ENCODE measurements around the gene GTF2H1. TPM values are rescaled to one million over a fixed set of nuclear protein-coding genes. Genes with fewer than 3 reads are reported as not detected.

GTF2H1 gene
- 37.9 TPM for polyA plus RNA-seq (2013, experiment 1 of 2)
- polyA plus RNA-seq (2013, experiment 2 of 2) = 39.5 TPM

- no peaks in the 10 kb centered on the region for H3K9me3 ChIP-seq (ENCODE audit: control insufficient read depth, low read length)
- H2BK5ac ChIP-seq (ENCODE audit: low read depth, low read length, poor library complexity, severe bottlenecking) = peak within 1 kb of the TSS; percentile 82
- peak within 1 kb of the TSS; percentile 76 to 89 for H3K4me3 ChIP-seq (ENCODE audit: insufficient read depth in 1 of 2, low read depth in 1 of 2, low read length in 2 of 2)
- no peaks in the 10 kb centered on the region for H3K27me3 ChIP-seq (ENCODE audit: control insufficient read depth in 1 of 2, insufficient read depth in 1 of 2, low read length in 2 of 2)
- H2AFZ ChIP-seq (ENCODE audit: low read depth, low read length) = peak within 1 kb of the TSS; percentile 73
- H3K18ac ChIP-seq (ENCODE audit: low read depth in 1 of 2, low read length in 2 of 2) = peak within 1 kb of the TSS; percentile 87 to 95
- peaks cover 7% of the 10 kb centered on the region for H3K79me1 ChIP-seq (replicated peaks; ENCODE audit: low read length, poor library complexity, severe bottlenecking)
- peak within 1 kb of the TSS; percentile 64 to 91 for H3K4ac ChIP-seq (ENCODE audit: low read depth in 1 of 2, low read length in 2 of 2)
- peak within 1 kb of the TSS; percentile 80 for H3K4me2 ChIP-seq (ENCODE audit: low read length, poor library complexity, severe bottlenecking)
- H3K4me1 ChIP-seq (ENCODE audit: control insufficient read depth, insufficient read depth, low read depth, low read length) = peaks cover 6% of the 10 kb centered on the region
- peak within 1 kb of the TSS; percentile 93 for H4K8ac ChIP-seq (ENCODE audit: low read length)
- H2BK12ac ChIP-seq (ENCODE audit: low read length in 2 of 2) = peak within 1 kb of the TSS in 1 of 2 experiments; percentile 40
- H2BK15ac ChIP-seq (ENCODE audit: low read depth, poor library complexity, severe bottlenecking) = peak within 1 kb of the TSS; percentile 96
- peak within 1 kb of the TSS; percentile 98 for H3K9ac ChIP-seq (ENCODE audit: low read length)
- peak within 1 kb of the TSS; percentile 90 for H4K91ac ChIP-seq (ENCODE audit: low read length)
- peak; percentile 99 for DNase-seq
- peak within 1 kb of the TSS; percentile 96 for H2AK5ac ChIP-seq (ENCODE audit: low read length, severe bottlenecking)
- H3K14ac ChIP-seq (ENCODE audit: low read length in 2 of 2) = peak within 1 kb of the TSS; percentile 86
- peaks cover 0 to 28% of the 10 kb centered on the region in 2 experiments for H3K36me3 ChIP-seq (ENCODE audit: control insufficient read depth in 1 of 2, insufficient read depth in 2 of 2, low read depth in 1 of 2, low read length in 2 of 2)
- H3K27ac ChIP-seq (ENCODE audit: low read length, poor library complexity, severe bottlenecking) = peak within 1 kb of the TSS; percentile 94
- H3K23ac ChIP-seq (ENCODE audit: low read length in 2 of 2) = no peak within 1 kb of the TSS
- peak within 1 kb of the TSS; percentile 90 for H2BK120ac ChIP-seq (ENCODE audit: low read depth, low read length)
- under 1% methylated on average over 41 of the region's 61 CpGs for WGBS
These were observed at the start of gene GTF2H1, which contains the start of gene HPS5 for GRCh38 chr11:18321969-18322711. Gene GTF2H1 (plus strand): TSS chr11:18322567. CDS start chr11:18333075, 10,508 bp downstream. Gene HPS5 (minus strand): TSS chr11:18322140. CDS start chr11:18317858, 4,282 bp downstream.

GRCh38 chr11:18277565-18278271 is 44.6 kb upstream of the GTF2H1 start:
- peak; percentile 60 for DNase-seq
- no peak overlapping the region for H3K9ac ChIP-seq (ENCODE audit: low read length)
- no peak overlapping the region for H3K18ac ChIP-seq (ENCODE audit: low read depth in 1 of 2, low read length in 2 of 2)
- H3K27ac ChIP-seq (ENCODE audit: low read length, poor library complexity, severe bottlenecking) = no peak overlapping the region
- no peak overlapping the region for H3K23ac ChIP-seq (ENCODE audit: low read length in 2 of 2)
- WGBS = 86% methylated on average over 4 of the region's 5 CpGs
- no peak overlapping the region for H4K8ac ChIP-seq (ENCODE audit: low read length)
- H2BK15ac ChIP-seq (ENCODE audit: low read depth, poor library complexity, severe bottlenecking) = no peak overlapping the region
- H3K27me3 ChIP-seq (ENCODE audit: control insufficient read depth in 1 of 2, insufficient read depth in 1 of 2, low read length in 2 of 2) = no peaks in the 10 kb centered on the region
- no peak overlapping the region for H4K91ac ChIP-seq (ENCODE audit: low read length)
- H3K4me2 ChIP-seq (ENCODE audit: low read length, poor library complexity, severe bottlenecking) = no peak overlapping the region
- no peaks in the 10 kb centered on the region for H3K79me1 ChIP-seq (replicated peaks; ENCODE audit: low read length, poor library complexity, severe bottlenecking)
- no peak overlapping the region for H2BK5ac ChIP-seq (ENCODE audit: low read depth, low read length, poor library complexity, severe bottlenecking)
- H2AK5ac ChIP-seq (ENCODE audit: low read length, severe bottlenecking) = no peak overlapping the region
- no peak overlapping the region for H3K4me3 ChIP-seq (ENCODE audit: insufficient read depth in 1 of 2, low read depth in 1 of 2, low read length in 2 of 2)
- no peak overlapping the region for H2BK12ac ChIP-seq (ENCODE audit: low read length in 2 of 2)
- H3K9me3 ChIP-seq (ENCODE audit: control insufficient read depth, low read length) = no peaks in the 10 kb centered on the region
- H3K4ac ChIP-seq (ENCODE audit: low read depth in 1 of 2, low read length in 2 of 2) = no peak overlapping the region
- H3K4me1 ChIP-seq (ENCODE audit: control insufficient read depth, insufficient read depth, low read depth, low read length) = no peaks in the 10 kb centered on the region
- no peak overlapping the region for H2AFZ ChIP-seq (ENCODE audit: low read depth, low read length)
- peaks cover 13 to 43% of the 10 kb centered on the region in 2 experiments for H3K36me3 ChIP-seq (ENCODE audit: control insufficient read depth in 1 of 2, insufficient read depth in 2 of 2, low read depth in 1 of 2, low read length in 2 of 2)
- no peak overlapping the region for H3K14ac ChIP-seq (ENCODE audit: low read length in 2 of 2)
- no peak overlapping the region for H2BK120ac ChIP-seq (ENCODE audit: low read depth, low read length)

- WGBS = 89% methylated on average over 2 of the region's 4 CpGs
- peaks cover 13 to 68% of the 10 kb centered on the region in 2 experiments for H3K36me3 ChIP-seq (ENCODE audit: control insufficient read depth in 1 of 2, insufficient read depth in 2 of 2, low read depth in 1 of 2, low read length in 2 of 2)
- no peak for DNase-seq
- H2AK5ac ChIP-seq (ENCODE audit: low read length, severe bottlenecking) = no peak overlapping the region
- H4K8ac ChIP-seq (ENCODE audit: low read length) = no peak overlapping the region
- no peak overlapping the region for H2AFZ ChIP-seq (ENCODE audit: low read depth, low read length)
- no peak overlapping the region for H3K27ac ChIP-seq (ENCODE audit: low read length, poor library complexity, severe bottlenecking)
- H2BK5ac ChIP-seq (ENCODE audit: low read depth, low read length, poor library complexity, severe bottlenecking) = no peak overlapping the region
- no peak overlapping the region for H4K91ac ChIP-seq (ENCODE audit: low read length)
- H3K27me3 ChIP-seq (ENCODE audit: control insufficient read depth in 1 of 2, insufficient read depth in 1 of 2, low read length in 2 of 2) = no peaks in the 10 kb centered on the region
- no peak overlapping the region for H2BK15ac ChIP-seq (ENCODE audit: low read depth, poor library complexity, severe bottlenecking)
- H3K9ac ChIP-seq (ENCODE audit: low read length) = no peak overlapping the region
- no peak overlapping the region for H3K4me3 ChIP-seq (ENCODE audit: insufficient read depth in 1 of 2, low read depth in 1 of 2, low read length in 2 of 2)
- no peak overlapping the region for H3K4me2 ChIP-seq (ENCODE audit: low read length, poor library complexity, severe bottlenecking)
- no peak overlapping the region for H3K14ac ChIP-seq (ENCODE audit: low read length in 2 of 2)
- no peak overlapping the region for H2BK12ac ChIP-seq (ENCODE audit: low read length in 2 of 2)
- no peaks in the 10 kb centered on the region for H3K9me3 ChIP-seq (ENCODE audit: control insufficient read depth, low read length)
- no peak overlapping the region for H2BK120ac ChIP-seq (ENCODE audit: low read depth, low read length)
- no peak overlapping the region for H3K4ac ChIP-seq (ENCODE audit: low read depth in 1 of 2, low read length in 2 of 2)
- H3K4me1 ChIP-seq (ENCODE audit: control insufficient read depth, insufficient read depth, low read depth, low read length) = no peaks in the 10 kb centered on the region
- no peak overlapping the region for H3K23ac ChIP-seq (ENCODE audit: low read length in 2 of 2)
- no peaks in the 10 kb centered on the region for H3K79me1 ChIP-seq (replicated peaks; ENCODE audit: low read length, poor library complexity, severe bottlenecking)
- no peak overlapping the region for H3K18ac ChIP-seq (ENCODE audit: low read depth in 1 of 2, low read length in 2 of 2)
These were observed 41.8 kb upstream of the GTF2H1 start for GRCh38 chr11:18280438-18281045.

GRCh38 chr11:18282626-18283025 is 39.7 kb upstream of the GTF2H1 start:
- Histone ChIP-seq H3K9me3 (ENCODE audit: control insufficient read depth, low read length) (no peaks in the 10 kb centered on the region), H2BK5ac (ENCODE audit: low read depth, low read length, poor library complexity, severe bottlenecking) (no peak overlapping the region), H2BK120ac (ENCODE audit: low read depth, low read length) (no peak overlapping the region), H2AFZ (ENCODE audit: low read depth, low read length) (no peak overlapping the region), H3K36me3 (ENCODE audit: control insufficient read depth in 1 of 2, insufficient read depth in 2 of 2, low read depth in 1 of 2, low read length in 2 of 2) (peaks cover 18 to 89% of the 10 kb centered on the region in 2 experiments), H3K14ac (ENCODE audit: low read length in 2 of 2) (no peak overlapping the region), H3K27me3 (ENCODE audit: control insufficient read depth in 1 of 2, insufficient read depth in 1 of 2, low read length in 2 of 2) (no peaks in the 10 kb centered on the region), H3K18ac (ENCODE audit: low read depth in 1 of 2, low read length in 2 of 2) (no peak overlapping the region), H2BK15ac (ENCODE audit: low read depth, poor library complexity, severe bottlenecking) (no peak overlapping the region), H3K4me1 (ENCODE audit: control insufficient read depth, insufficient read depth, low read depth, low read length) (no peaks in the 10 kb centered on the region), H3K27ac (ENCODE audit: low read length, poor library complexity, severe bottlenecking) (no peak overlapping the region), H2AK5ac (ENCODE audit: low read length, severe bottlenecking) (no peak overlapping the region), H3K4me3 (ENCODE audit: insufficient read depth in 1 of 2, low read depth in 1 of 2, low read length in 2 of 2) (no peak overlapping the region), H3K79me1 (replicated peaks; ENCODE audit: low read length, poor library complexity, severe bottlenecking) (peaks cover 1% of the 10 kb centered on the region), H3K9ac (ENCODE audit: low read length) (no peak overlapping the region), H4K91ac (ENCODE audit: low read length) (no peak overlapping the region), H3K4ac (ENCODE audit: low read depth in 1 of 2, low read length in 2 of 2) (no peak overlapping the region), H2BK12ac (ENCODE audit: low read length in 2 of 2) (no peak overlapping the region), H3K4me2 (ENCODE audit: low read length, poor library complexity, severe bottlenecking) (no peak overlapping the region), H4K8ac (ENCODE audit: low read length) (no peak overlapping the region), H3K23ac (ENCODE audit: low read length in 2 of 2) (no peak overlapping the region)
- no peak for DNase-seq
- 69% methylated on average over 1 of the region's 2 CpGs for WGBS

All from mesenchymal stem cell (in vitro differentiated cells and primary cell).